K562 (cell line): Measurements from ENCODE around the gene IL4I1. TPM values are rescaled to one million over a fixed set of nuclear protein-coding genes. Genes with fewer than 3 reads are reported as not detected.

Experiments used
- ADNP ChIP-seq: fragments of 200-800 bp; sonication (Bioruptor generic); IDR thresholded peaks from 2 replicates; pipeline ENCODE4 v1.6.1; 2016; ENCODE audit warnings: missing genetic modification characterization, missing compliant biosample characterization
- CHD4 ChIP-seq: fragments of 200-600 bp; sonication (generic); IDR thresholded peaks from 3 replicates; pipeline ENCODE4 v1.6.1; 2012; ENCODE audit warnings: low read depth, mild to moderate bottlenecking, mixed read lengths, low read length, inconsistent platforms; ENCODE audit not compliant: insufficient read depth, insufficient replicate concordance, poor library complexity, severe bottlenecking
- JUND ChIP-seq, 2 experiments: IDR thresholded peaks; 2 replicates in 1 of 2; 3 replicates in 1 of 2; pipeline ENCODE4 v1.6.1; 2011; ENCODE audit warnings: borderline replicate concordance in 2 of 2, low read depth in 2 of 2, low read length in 2 of 2, improper control_type of control experiment in 1 of 2, missing biosample characterization in 1 of 2, missing genetic modification characterization in 1 of 2, missing genetic modification reagents in 1 of 2
- KHSRP ChIP-seq: fragments of 450-650 bp; IDR thresholded peaks from 2 replicates; pipeline ENCODE4 v1.6.1; 2017
- KLF1 ChIP-seq: fragments of 450-650 bp; IDR thresholded peaks from 2 replicates; pipeline ENCODE4 v1.6.1; 2016; ENCODE audit warnings: missing genetic modification characterization, missing compliant biosample characterization
- KLF6 ChIP-seq: fragments of 250-450 bp; sonication (Bioruptor Pico); IDR thresholded peaks from 2 replicates; pipeline ENCODE4 v1.4.0; 2020; ENCODE audit warnings: mild to moderate bottlenecking, moderate library complexity, borderline replicate concordance
- MTA3 ChIP-seq: fragments of 450-650 bp; formaldehyde crosslinking; IDR thresholded peaks from 2 replicates; pipeline ENCODE4 v1.6.1; 2017; ENCODE audit warnings: mild to moderate bottlenecking, borderline replicate concordance
- PTTG1 ChIP-seq: fragments of 450-650 bp; IDR thresholded peaks from 2 replicates; pipeline ENCODE4 v1.6.1; 2016; ENCODE audit warnings: low read depth, mild to moderate bottlenecking, missing genetic modification characterization, missing compliant biosample characterization
- TAF1 ChIP-seq: IDR thresholded peaks from 2 replicates; pipeline ENCODE4 v1.6.1; 2011; ENCODE audit warnings: mild to moderate bottlenecking, low read length, moderate library complexity; ENCODE audit not compliant: insufficient read depth, control insufficient read depth, severe bottlenecking; ENCODE audit errors: extremely low read depth
- TEAD4 ChIP-seq, 2 experiments: sonication (generic) in 1 of 2; formaldehyde crosslinking in 1 of 2; IDR thresholded peaks; 2 replicates each; pipeline versions ENCODE4 v1.6.1 to v1.8.0; 2012 to 2022; ENCODE audit warnings: borderline replicate concordance in 1 of 2, inconsistent platforms in 1 of 2, low read length in 1 of 2, mild to moderate bottlenecking in 1 of 2, missing genetic modification reagents in 1 of 2
- XRCC5 ChIP-seq: fragments of 200-400 bp; formaldehyde crosslinking; IDR thresholded peaks from 2 replicates; pipeline ENCODE4 v1.6.1; 2017; ENCODE audit warnings: low read depth, mild to moderate bottlenecking, low read length
- ZNF175 ChIP-seq: fragments of 200-800 bp; sonication (Bioruptor generic); IDR thresholded peaks from 2 replicates; pipeline ENCODE4 v1.6.1; 2016; ENCODE audit warnings: low read depth, mild to moderate bottlenecking, missing genetic modification characterization, missing compliant biosample characterization
- ZNF217 ChIP-seq: sonication (generic); formaldehyde crosslinking; IDR thresholded peaks from 2 replicates; pipeline ENCODE4 v1.8.0; 2022; ENCODE audit warnings: mild to moderate bottlenecking, missing genetic modification reagents
- ZNF431 ChIP-seq: sonication (generic); formaldehyde crosslinking; IDR thresholded peaks from 2 replicates; pipeline ENCODE4 v1.8.0; 2022; ENCODE audit warnings: mild to moderate bottlenecking, missing genetic modification reagents
- ZNF589 ChIP-seq: fragments of 200-800 bp; sonication (Bioruptor generic); IDR thresholded peaks from 2 replicates; pipeline ENCODE4 v1.6.1; 2016; ENCODE audit warnings: low read depth, missing genetic modification characterization, missing compliant biosample characterization
- polyA plus RNA-seq, 8 experiments: library from polyadenylated mRNA; depleted of rRNA in 4 of 8; stranded (reverse) in 5 of 8; unstranded in 3 of 8; fragments of >200 nt; fragmentation: Nextera tagmentation in 2 of 8; fragmentation: Illumina TruSeq in 1 of 8; extraction: Ambion mirVana in 2 of 8; extraction: Trizol in 1 of 8; gene quantifications; 2 replicates each; pipeline versions ENCODE4 v1.2.1 to v1.2.3, GENCODE V29; 2011 to 2014; ENCODE audit warnings: inconsistent platforms in 1 of 8, missing spikeins in 1 of 8
- total RNA-seq, 7 experiments: library from RNA; depleted of rRNA in 6 of 7; stranded (reverse); fragments of >200 nt in 6 of 7; fragmentation: Illumina TruSeq in 2 of 7; extraction: Trizol in 2 of 7; gene quantifications; 2 replicates each; pipeline versions ENCODE4 v1.2.1 to v1.2.3, GENCODE V29; 2011 to 2021; ENCODE audit warnings: low replicate concordance in 1 of 7
- TF ChIP-seq, protein P1 (sequence below), 2 experiments: fragments of 450-650 bp; formaldehyde crosslinking in 1 of 2; IDR thresholded peaks; 2 replicates each; pipeline versions ENCODE4 v1.4.0 to v1.6.1; 2014 to 2020; ENCODE audit warnings: mild to moderate bottlenecking in 2 of 2, borderline replicate concordance in 1 of 2, low read depth in 1 of 2

Gene IL4I1
- total and polyA plus RNA-seq, 9 of the 15 experiments (the other 6 are each of a cell fraction or from before 2014, with no cell fraction given) = 0.06 to 0.95 (median 0.43) TPM; not detected in 2

- TF ChIP-seq TAF1 (peak; percentile 23), MTA3 (peak; percentile 95), KLF6 (CRISPR knock-in tag) (peak; percentile 44; the same call in 1 of the 2 replicates), ZNF589 (CRISPR knock-in tag) (peak; percentile 93), KHSRP (no peak), ZNF175 (CRISPR knock-in tag) (peak; percentile 29; the same call in 1 of the 2 replicates), PTTG1 (tag) (no peak), JUND (IDR thresholded peaks at IDR 0.05; ENCODE audit: borderline replicate concordance, low read depth, low read length) (peak; percentile 62; the same call in 1 of the 2 replicates), JUND (tag; IDR thresholded peaks at IDR 0.05; ENCODE audit: borderline replicate concordance, low read depth, low read length) (peak; percentile 50; the same call in 1 of the 3 replicates), ZNF217 (CRISPR knock-in tag) (0 out of 2 replicates have a peak, but pooled peaks have one; percentile 9), TEAD4 (IDR thresholded peaks at IDR 0.05; ENCODE audit: low read length) (peak; percentile 77), TEAD4 (CRISPR knock-in tag; IDR thresholded peaks at IDR 0.05; ENCODE audit: borderline replicate concordance) (peak; percentile 97), ADNP (tag) (no peak), ZNF431 (peak; percentile 97), KLF1 (no peak), XRCC5 (peak; percentile 77; the same call in 1 of the 2 replicates), CHD4 (no peak)
- TF ChIP-seq, protein P1, sequence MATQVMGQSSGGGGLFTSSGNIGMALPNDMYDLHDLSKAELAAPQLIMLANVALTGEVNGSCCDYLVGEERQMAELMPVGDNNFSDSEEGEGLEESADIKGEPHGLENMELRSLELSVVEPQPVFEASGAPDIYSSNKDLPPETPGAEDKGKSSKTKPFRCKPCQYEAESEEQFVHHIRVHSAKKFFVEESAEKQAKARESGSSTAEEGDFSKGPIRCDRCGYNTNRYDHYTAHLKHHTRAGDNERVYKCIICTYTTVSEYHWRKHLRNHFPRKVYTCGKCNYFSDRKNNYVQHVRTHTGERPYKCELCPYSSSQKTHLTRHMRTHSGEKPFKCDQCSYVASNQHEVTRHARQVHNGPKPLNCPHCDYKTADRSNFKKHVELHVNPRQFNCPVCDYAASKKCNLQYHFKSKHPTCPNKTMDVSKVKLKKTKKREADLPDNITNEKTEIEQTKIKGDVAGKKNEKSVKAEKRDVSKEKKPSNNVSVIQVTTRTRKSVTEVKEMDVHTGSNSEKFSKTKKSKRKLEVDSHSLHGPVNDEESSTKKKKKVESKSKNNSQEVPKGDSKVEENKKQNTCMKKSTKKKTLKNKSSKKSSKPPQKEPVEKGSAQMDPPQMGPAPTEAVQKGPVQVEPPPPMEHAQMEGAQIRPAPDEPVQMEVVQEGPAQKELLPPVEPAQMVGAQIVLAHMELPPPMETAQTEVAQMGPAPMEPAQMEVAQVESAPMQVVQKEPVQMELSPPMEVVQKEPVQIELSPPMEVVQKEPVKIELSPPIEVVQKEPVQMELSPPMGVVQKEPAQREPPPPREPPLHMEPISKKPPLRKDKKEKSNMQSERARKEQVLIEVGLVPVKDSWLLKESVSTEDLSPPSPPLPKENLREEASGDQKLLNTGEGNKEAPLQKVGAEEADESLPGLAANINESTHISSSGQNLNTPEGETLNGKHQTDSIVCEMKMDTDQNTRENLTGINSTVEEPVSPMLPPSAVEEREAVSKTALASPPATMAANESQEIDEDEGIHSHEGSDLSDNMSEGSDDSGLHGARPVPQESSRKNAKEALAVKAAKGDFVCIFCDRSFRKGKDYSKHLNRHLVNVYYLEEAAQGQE (IDR thresholded peaks at IDR 0.05; ENCODE audit: borderline replicate concordance) = peak; percentile 97
- TF ChIP-seq, protein P1 (CRISPR knock-in tag; IDR thresholded peaks at IDR 0.05; ENCODE audit: low read depth) = no peak; the same call in 1 of the 2 replicates
Observed at GRCh38 chr19:49889687-49890348, 6.9 kb downstream of the IL4I1 start (continued).
